Epithelial cell of esophagus (primary cell): ENCODE measurements around the gene PHPT1.
"Not testable (repeated sequence)": the region's sequence is repeated elsewhere in the genome, so short reads cannot be mapped to it uniquely, and the experiment has no call there.

Experiments
- DNase-seq: peaks from one replicate; pipeline ENCODE4 v3.0.0; 2010; ENCODE audit warnings: low read depth
- H3K4me3 ChIP-seq: 2 replicates; pipeline ENCODE4 v1.5.1; 2011; ENCODE audit warnings: mild to moderate bottlenecking, low read length, control low read depth
- TF ChIP-seq, protein P1 (sequence below): IDR thresholded peaks from 2 replicates; pipeline ENCODE4 v1.5.1; 2011; ENCODE audit warnings: low read depth, mild to moderate bottlenecking, low read length, control low read depth, inconsistent platforms; ENCODE audit not compliant: insufficient read depth; ENCODE audit errors: missing control alignments

Gene PHPT1

GRCh38 chr9:136829981-136830885 is 19.0 kb upstream of the PHPT1 start:
- H3K4me3 ChIP-seq = no peak overlapping the region
- TF ChIP-seq, protein P1, sequence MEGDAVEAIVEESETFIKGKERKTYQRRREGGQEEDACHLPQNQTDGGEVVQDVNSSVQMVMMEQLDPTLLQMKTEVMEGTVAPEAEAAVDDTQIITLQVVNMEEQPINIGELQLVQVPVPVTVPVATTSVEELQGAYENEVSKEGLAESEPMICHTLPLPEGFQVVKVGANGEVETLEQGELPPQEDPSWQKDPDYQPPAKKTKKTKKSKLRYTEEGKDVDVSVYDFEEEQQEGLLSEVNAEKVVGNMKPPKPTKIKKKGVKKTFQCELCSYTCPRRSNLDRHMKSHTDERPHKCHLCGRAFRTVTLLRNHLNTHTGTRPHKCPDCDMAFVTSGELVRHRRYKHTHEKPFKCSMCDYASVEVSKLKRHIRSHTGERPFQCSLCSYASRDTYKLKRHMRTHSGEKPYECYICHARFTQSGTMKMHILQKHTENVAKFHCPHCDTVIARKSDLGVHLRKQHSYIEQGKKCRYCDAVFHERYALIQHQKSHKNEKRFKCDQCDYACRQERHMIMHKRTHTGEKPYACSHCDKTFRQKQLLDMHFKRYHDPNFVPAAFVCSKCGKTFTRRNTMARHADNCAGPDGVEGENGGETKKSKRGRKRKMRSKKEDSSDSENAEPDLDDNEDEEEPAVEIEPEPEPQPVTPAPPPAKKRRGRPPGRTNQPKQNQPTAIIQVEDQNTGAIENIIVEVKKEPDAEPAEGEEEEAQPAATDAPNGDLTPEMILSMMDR = no peak
- DNase-seq = no peak

DNA sequence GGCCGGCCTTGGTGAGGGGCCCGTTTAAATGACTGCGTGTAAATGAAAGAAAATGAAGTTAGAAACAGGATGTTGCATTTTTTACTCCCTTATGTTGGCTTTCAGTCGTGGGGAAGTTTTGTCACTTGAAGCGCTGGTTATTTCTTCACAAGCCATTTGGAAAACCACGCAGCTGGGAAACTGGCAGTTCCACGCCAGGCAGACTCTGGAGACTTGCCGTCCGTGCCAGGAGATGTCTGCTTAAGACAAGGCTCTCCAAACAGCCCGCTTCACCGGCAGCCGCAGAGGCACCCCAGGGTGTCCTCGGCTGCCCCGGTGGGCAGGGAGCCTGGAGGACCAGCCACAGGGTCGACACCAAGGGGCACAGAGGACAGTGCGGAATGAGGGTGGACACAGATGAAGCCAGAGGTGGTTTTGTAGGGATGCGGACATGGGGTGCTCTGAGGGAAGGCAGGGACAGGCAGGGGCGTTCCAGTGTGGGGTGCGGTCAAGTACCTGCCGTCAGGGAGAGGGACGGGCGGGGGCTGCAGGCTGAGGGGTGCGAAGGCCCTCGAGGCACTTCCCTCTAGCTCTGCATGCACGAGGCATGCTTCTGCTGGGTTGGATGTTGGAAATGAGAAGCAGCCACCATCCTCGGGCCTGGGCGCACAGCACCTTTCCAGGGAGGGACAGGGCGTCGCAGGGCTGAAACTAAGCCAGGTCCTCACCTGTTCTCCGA is 18.0 kb upstream of the PHPT1 start:
- TF ChIP-seq, protein P1 = no peak
- DNase-seq = no peak
- no peak overlapping the region for H3K4me3 ChIP-seq

- TF ChIP-seq, protein P1 = no peak
- no peak overlapping the region for H3K4me3 ChIP-seq
- no peak for DNase-seq
These were observed 17.5 kb upstream of the PHPT1 start for GRCh38 chr9:136831720-136832104.

GRCh38 chr9:136832581-136832980 is 16.6 kb upstream of the PHPT1 start:
- no peak overlapping the region for H3K4me3 ChIP-seq
- TF ChIP-seq, protein P1 = no peak
- no peak for DNase-seq

- DNase-seq = not testable (repeated sequence)
These were observed 15.7 kb upstream of the PHPT1 start for GRCh38 chr9:136833381-136834048.

DNA sequence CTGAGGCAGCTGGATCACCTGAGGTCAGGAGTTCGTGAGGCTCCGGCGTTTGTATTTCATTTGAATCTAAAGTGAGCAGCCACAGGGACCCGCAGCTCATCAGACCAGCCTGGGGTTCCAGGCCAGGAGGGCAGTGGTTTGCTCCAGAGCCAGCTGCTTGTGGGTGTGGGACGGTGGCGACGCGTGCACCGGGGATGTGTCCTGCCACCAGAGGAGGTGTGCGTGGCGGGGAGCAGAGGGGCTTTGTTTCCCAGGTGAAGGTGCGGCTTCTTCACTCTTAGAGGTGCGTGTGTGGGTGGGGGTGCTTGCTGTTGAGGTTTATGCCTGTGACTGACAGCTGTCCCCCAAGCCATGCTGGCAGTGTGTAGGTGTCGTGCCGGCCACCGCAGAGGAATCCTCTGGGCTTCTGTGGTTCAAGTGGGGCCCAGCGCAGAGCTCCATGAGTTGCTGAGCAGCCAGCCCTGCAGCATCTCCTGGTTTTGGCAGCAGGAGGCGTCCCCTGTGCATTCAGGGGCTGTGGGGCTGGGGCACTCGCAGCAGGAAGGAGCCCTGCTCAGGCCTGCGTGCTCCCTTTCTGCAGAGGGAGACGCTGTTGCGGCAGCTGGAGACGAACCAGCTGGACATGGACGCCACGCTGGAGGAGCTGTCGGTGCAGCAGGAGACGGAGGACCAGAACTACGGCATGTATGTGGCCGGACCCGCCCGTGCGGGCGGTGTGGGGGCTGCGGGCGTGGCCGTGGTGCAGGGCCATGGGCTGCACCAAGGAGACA is 13.9 kb upstream of the PHPT1 start:
- no peak for DNase-seq
- TF ChIP-seq, protein P1 = no peak
- no peak overlapping the region for H3K4me3 ChIP-seq

More at GRCh38 chr9:136833381-136834048, 15.7 kb upstream of the PHPT1 start:
- not testable (repeated sequence) for H3K4me3 ChIP-seq
